GM20000 (cell line): ENCODE data around the gene OLIG2.

ENCODE experiments used
- DNase-seq: peaks from one replicate; pipeline ENCODE4 v3.0.0; 2012; ENCODE audit warnings: low spot score
- TF ChIP-seq, protein P1 (sequence below): IDR thresholded peaks from 2 replicates; pipeline ENCODE4 v1.5.1; 2012; ENCODE audit warnings: mild to moderate bottlenecking, control low read depth; ENCODE audit errors: extremely low read depth, missing control alignments

OLIG2 gene

DNA sequence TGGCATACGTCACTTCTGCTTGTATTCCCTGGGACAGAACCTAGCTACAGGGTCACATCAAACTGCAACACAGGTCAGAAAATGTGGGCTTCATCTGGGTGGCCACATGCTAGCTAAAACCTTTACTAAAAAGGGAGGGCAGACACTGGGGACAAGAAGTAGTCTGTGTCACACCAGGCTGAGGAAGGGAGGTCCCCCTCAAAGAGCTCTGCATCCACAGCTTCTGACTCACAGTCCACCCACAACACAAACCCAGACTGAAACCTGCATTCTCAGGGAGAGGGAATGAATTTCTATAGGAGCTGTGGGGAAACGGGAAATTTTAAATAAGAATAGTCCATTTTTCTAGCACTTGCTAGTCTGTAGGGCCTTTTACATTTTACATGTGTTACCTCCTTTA is 16.2 kb downstream of the OLIG2 start:
- no peak for DNase-seq
- TF ChIP-seq, protein P1, sequence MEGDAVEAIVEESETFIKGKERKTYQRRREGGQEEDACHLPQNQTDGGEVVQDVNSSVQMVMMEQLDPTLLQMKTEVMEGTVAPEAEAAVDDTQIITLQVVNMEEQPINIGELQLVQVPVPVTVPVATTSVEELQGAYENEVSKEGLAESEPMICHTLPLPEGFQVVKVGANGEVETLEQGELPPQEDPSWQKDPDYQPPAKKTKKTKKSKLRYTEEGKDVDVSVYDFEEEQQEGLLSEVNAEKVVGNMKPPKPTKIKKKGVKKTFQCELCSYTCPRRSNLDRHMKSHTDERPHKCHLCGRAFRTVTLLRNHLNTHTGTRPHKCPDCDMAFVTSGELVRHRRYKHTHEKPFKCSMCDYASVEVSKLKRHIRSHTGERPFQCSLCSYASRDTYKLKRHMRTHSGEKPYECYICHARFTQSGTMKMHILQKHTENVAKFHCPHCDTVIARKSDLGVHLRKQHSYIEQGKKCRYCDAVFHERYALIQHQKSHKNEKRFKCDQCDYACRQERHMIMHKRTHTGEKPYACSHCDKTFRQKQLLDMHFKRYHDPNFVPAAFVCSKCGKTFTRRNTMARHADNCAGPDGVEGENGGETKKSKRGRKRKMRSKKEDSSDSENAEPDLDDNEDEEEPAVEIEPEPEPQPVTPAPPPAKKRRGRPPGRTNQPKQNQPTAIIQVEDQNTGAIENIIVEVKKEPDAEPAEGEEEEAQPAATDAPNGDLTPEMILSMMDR: no peak

DNA sequence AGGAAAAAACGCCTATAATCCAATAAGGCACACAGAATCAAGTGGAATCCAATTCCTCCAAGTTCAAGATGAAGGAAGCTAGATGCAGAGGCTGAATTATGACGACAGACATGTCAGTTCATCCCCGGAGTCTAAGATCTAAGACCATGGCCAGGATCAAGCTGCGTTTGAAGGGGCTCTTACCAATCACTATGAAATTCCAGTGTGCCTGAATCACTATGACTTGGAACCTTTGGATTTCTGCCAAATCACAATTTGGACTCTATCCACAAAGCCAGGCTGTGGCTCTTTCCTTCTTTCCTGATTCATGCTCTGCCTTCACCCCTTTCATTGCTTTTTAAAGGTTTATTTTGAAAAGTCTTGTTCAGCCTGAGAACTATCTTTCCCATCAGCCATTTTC is 17.1 kb downstream of the OLIG2 start:
- TF ChIP-seq, protein P1: no peak
- no peak for DNase-seq

DNA sequence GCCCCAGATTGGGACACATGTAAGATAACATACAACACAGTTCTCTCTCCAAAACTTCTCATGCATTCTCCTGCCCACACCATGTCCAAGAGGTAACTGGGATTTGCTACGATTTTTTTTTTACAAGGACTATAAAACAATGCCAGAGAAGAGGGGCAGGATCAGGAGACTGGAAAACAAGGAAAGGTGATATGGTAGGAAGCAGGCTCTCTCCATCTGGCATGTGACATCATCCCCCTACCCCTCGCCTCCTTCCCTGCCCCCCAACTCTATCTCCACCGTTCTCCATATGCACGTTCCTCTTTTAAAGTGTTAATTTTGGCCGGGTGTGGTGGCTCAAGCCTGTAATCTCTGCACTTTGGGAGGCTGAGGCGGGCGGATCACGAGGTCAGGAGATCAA is 20.7 kb downstream of the OLIG2 start:
- TF ChIP-seq, protein P1: no peak
- DNase-seq: no peak

DNA sequence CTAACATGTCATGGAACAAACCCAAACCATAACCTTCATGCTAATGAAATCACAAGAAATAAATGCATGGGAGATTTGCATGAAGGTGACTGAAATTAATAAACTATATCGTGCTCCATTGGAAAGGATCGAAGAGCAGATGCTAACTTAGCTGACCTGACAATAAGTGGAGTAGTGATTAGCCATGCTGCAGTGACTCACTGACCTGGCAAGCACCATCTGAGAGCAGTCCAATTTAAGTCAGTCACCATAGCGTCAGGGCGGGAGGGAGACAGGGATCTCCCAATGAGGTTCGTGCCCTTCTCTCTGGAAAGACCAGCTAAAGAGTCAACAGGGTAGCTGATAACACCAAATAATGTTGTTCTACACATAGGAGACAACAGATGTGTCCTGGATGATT is 21.5 kb downstream of the OLIG2 start:
- DNase-seq: no peak
- TF ChIP-seq, protein P1: no peak

DNA sequence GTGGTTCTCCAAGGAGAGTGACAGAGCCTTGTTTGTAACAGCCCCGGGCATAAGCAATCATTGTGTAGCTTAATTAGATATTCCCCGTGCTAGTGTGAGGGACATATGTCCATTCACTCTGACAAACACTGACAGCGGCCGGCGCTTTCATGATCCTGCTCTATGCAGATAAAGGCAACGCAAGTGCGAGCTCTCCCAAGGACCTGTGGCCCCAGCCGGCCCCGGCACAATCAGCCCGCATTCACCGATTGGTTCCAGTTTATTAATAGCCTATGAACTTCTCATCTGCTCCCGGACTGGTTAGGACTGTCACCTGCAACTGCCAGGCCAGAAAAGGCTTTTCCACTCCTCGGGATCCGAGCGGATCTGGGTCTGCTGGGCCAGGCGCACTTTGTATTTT is 26.2 kb downstream of the OLIG2 start:
- DNase-seq: no peak
- TF ChIP-seq, protein P1: no peak

DNA sequence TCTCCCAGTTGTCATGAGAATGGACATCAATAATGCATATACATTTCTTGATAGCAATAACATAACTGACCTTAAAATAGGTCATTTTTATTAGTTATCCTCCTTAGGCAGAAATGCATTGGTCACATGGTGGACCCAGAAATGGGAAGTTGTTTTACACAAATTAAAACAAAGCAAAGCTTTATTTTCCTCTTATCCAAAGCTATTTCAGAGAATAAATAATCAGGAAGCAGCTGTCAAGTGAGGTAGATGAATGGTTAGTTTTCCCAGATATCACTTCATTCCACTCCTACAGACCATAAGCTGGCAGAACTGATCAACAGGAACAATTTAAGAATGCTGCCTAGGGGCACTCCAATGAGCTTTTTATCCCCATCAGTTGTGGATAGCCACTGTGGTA is 28.2 kb downstream of the OLIG2 start:
- TF ChIP-seq, protein P1: no peak
- DNase-seq: no peak

DNA sequence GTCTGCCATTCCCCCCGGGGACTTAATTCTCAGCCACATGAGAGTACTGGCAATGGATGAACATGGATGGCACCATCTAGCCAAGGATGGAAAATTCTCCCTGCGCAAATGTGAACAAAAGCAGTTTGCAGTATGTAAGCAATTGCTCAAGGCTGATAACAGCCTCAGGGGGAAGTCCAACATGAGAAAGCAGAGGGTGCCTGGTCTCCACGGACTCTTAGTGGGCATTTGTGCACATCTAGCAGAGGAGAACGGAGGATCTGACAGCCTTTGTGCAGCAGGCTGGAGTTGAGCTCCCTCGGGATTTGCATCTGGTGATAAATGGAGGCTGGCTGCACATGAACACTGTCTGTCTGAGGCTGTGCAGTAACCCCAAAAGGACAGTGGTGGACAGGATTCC is 30.3 kb downstream of the OLIG2 start:
- DNase-seq: no peak
- TF ChIP-seq, protein P1: no peak

DNA sequence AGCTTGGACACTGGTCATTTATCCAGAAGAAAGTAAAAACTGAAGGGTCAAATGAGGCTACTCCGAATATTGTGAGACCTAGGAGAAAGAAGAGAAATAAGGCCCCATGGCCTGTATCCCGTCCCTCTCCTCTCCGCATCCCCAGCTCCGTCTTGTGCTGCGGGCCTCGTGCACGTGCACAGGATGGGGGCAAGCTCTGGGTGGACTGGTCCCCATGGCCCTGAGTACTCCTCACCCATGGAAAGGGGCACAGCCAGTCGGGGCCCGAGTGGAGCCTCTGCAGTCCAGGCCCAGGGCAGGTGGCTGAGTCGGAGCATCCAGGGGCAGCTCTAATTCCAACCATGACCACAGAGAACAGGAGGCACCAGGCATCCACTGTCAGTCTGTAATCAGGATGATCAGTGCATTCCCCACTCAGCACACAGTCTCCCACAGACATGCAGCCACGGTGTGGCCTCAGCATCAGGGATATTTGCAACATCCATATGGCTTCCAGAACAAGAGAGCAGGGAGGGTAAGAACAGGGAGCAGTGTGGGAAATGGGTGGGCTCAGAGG is 31.7 kb downstream of the OLIG2 start:
- TF ChIP-seq, protein P1: no peak
- no peak for DNase-seq
